Activated CD8-positive, alpha-beta memory T cell treated with anti-CD3 and anti-CD28 coated beads, Interleukin-2, amount 50 U/mL, for 4 hours (primary cell): ENCODE data around the gene SRRM3.
"Not testable (repeated sequence)": the region's sequence is repeated elsewhere in the genome, so short reads cannot be mapped to it uniquely, and the experiment has no call there.

ENCODE experiments used
- DNase-seq: peaks from one replicate; pipeline ENCODE4 v3.0.0-alpha.2; 2020

The SRRM3 gene

GRCh38 chr7:76318488-76319353 lies 117.0 kb downstream of the SRRM3 start:
- peak; percentile 62 for DNase-seq

DNA sequence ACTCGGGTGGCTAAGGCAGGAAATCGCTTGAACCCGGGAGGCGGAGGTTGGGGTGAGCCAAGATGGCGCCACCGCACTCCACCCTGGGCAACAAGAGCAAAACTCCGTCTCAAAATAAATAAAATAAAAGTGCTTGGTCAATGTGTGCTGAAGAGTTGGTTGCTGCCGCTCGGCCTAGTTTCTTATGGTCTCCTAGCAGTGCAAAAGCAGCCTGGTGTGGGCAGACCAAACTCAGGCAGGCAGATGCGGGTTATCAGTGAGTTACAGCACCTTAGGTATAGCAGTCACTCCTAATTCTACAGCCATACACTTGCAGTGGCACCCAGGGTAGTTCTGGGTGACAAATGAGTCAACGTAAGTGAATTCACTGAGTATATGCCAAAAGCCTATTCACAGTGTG lies 123.4 kb downstream of the SRRM3 start:
- no peak for DNase-seq

GRCh38 chr7:76325811-76326210 lies 124.1 kb downstream of the SRRM3 start:
- DNase-seq: no peak

GRCh38 chr7:76326646-76327233 lies 125.0 kb downstream of the SRRM3 start:
- no peak for DNase-seq

- no peak for DNase-seq
Observed at GRCh38 chr7:76327610-76328009, 125.9 kb downstream of the SRRM3 start.

DNA sequence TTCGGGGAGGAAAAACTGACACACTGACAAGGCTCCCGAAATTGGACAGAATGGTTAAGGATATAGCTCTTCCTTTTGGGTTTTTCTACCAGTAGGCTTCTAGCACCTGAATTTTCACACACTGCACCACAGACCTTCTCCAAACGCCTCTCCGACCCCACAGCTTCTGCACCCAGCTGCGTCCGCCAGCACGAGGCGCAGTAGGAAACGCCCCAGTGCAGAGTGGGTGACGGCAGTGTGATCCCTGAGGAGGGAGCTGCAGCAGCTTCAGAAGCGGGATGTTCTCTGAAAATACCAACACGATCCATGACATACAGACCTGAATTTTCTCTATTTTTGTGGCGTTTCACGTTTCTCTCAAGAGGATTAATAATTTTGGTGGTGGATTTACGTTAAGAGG lies 126.7 kb downstream of the SRRM3 start:
- no peak for DNase-seq

GRCh38 chr7:76329479-76329878 lies 127.8 kb downstream of the SRRM3 start:
- DNase-seq: no peak

DNA sequence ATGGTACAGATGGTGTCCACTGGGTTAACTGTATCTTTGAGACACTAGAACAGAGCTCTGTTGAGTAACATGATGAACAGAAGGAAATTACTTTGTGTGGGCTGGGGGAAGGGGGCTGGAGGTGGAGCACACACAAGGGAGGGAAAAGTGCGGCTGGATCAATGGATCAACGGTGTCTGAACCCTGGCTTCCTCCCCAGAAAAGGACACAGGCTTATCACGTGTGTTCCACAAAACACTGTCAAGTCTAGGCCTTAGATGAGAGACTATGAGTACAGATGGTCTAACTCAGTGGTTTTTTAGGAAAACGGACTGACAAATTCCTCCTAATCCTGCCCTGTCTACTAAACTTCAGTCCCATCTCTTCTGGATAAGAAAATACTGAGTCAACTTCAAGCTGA lies 128.6 kb downstream of the SRRM3 start:
- no peak for DNase-seq

GRCh38 chr7:76330673-76331072 lies 129.0 kb downstream of the SRRM3 start:
- DNase-seq: no peak

DNA sequence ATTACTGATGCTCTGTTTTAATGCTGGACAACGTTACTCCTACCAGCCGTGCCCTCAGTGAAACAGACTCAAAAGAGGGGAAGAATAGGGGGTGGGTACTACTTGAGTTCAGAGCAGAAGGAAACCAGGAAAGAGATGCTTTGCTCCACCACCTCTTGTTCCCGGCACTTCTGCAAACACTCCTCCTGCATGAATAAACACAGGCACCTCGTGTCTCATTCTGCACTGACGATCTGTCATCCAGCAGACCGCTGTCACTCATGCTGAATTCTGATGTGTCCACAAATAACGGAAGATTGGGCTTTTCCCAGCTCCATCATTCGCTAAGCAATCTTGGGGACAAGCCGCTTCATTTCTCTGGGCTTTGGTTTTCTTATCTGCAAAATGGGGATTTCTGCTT lies 130.4 kb downstream of the SRRM3 start:
- no peak for DNase-seq

GRCh38 chr7:76333511-76334101 lies 131.9 kb downstream of the SRRM3 start:
- DNase-seq: no peak

DNA sequence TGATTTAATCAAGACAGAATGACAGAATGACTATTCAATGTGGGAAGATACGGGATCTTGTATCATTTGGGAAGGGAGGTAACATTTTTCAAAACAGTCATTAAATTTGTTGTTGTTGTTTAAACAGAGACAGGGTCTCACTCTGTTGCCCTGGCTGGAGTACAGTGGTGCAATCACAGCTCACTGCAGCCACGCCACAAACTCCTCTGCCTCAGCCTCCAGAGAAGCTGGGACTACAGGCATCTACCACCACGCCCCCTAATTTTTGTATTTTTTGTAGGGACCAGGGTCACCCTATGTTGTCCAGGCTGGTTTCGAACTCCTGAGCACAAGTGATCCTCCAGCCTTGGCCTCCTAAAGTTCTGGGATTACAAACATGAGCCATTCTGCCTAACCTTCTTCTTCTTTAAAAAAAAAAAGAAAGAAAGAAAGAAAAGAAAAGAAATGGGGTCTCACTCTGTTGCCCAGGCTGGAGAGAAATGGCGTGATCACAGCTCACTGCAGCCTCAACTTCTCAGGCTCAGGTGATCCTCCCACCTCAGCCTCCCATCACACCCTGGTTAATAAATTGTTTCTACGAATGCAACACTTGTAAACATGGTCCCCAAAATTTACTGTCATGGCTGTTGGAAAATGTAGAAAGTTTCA lies 132.7 kb downstream of the SRRM3 start:
- DNase-seq: no peak

GRCh38 chr7:76335417-76335816 lies 133.7 kb downstream of the SRRM3 start:
- DNase-seq: not testable (repeated sequence)

- no peak for DNase-seq
Observed at GRCh38 chr7:76336094-76336493, 134.4 kb downstream of the SRRM3 start.
